GM12878 (cell line): Measurements from ENCODE around the gene PLXNA4. TPM values are rescaled to one million over a fixed set of nuclear protein-coding genes. Genes with fewer than 3 reads are reported as not detected.

ENCODE experiments used
- ATAC-seq: fragments of 200-7000 bp; cut with Tn5 transposase; 3 replicates; pipeline ENCODE4 v1.9.1; 2020; ENCODE audit warnings: mild to moderate bottlenecking, moderate library complexity
- BruUV-seq: library from RNA; stranded (reverse); fragments of 400-500 nt; replicated peaks from 2 replicates; lab custom pipeline; 2021; lab: Mats Ljungman, UMichigan
- CTCF ChIA-PET: fragments of 300-600 bp; sonication (Branson Sonifier 250); formaldehyde crosslinking; extraction: SDS; loops from one replicate; lab custom pipeline; 2021; ENCODE audit warnings: inconsistent platforms; lab: Yijun Ruan, JAX
- POLR2A ChIA-PET: fragments of 350-600 bp; formaldehyde crosslinking; extraction: SDS; loops from one replicate; lab custom pipeline; 2021; ENCODE audit warnings: inconsistent platforms; lab: Charles Lee
- RAD21 ChIA-PET: fragments of 300-600 bp; sonication (Branson Sonifier 250); formaldehyde crosslinking; loops from one replicate; lab custom pipeline; 2023; ENCODE audit warnings: antibody characterized with exemption; ENCODE audit not compliant: unreplicated experiment; lab: Charles Lee
- SMC1A ChIA-PET: fragments of 300-600 bp; sonication (Branson Sonifier 250); formaldehyde crosslinking; loops from one replicate; lab custom pipeline; 2023; ENCODE audit not compliant: unreplicated experiment, uncharacterized antibody; lab: Charles Lee
- DNase-seq: peaks from one replicate; pipeline ENCODE4 v3.0.0-alpha.2; 2011; ENCODE audit warnings: low read depth, low spot score
- FAIRE-seq: peaks from 3 replicates; lab custom pipeline; 2011; peaks lifted over from hg19 to GRCh38; lab: Jason Lieb, UNC
- H2AFZ ChIP-seq: 2 replicates; pipeline ENCODE4 v1.6.0; 2011; ENCODE audit warnings: low read depth, low read length, control low read depth; ENCODE audit not compliant: control insufficient read depth
- H3K27ac ChIP-seq: 2 replicates; pipeline ENCODE4 v1.5.1; 2011; ENCODE audit warnings: control low read depth; ENCODE audit not compliant: control insufficient read depth, insufficient read depth
- H3K27me3 ChIP-seq, 2 experiments: replicated peaks in 1 of 2; 2 replicates each; pipeline versions ENCODE4 v1.6.0 to v1.6.1; 2011; ENCODE audit warnings: low read length in 1 of 2; ENCODE audit not compliant: control insufficient read depth in 2 of 2, insufficient read depth in 2 of 2
- H3K36me3 ChIP-seq, 2 experiments: 2 replicates each; pipeline ENCODE4 v1.5.1; 2011; ENCODE audit warnings: low read length in 1 of 2; ENCODE audit not compliant: control insufficient read depth in 2 of 2, insufficient read depth in 2 of 2
- H3K4me1 ChIP-seq: 2 replicates; pipeline ENCODE4 v1.6.1; 2011; ENCODE audit warnings: mild to moderate bottlenecking, low read length, moderate library complexity, mixed read lengths; ENCODE audit not compliant: control insufficient read depth, insufficient read depth
- H3K4me2 ChIP-seq: 2 replicates; pipeline ENCODE4 v1.6.0; 2011; ENCODE audit warnings: control low read depth; ENCODE audit not compliant: control insufficient read depth, insufficient read depth
- H3K4me3 ChIP-seq: fragments of 200-600 bp; sonication (generic); 2 replicates; pipeline ENCODE4 v1.5.1; 2016
- H3K79me2 ChIP-seq: 2 replicates; pipeline ENCODE4 v1.6.0; 2011; ENCODE audit warnings: low read length; ENCODE audit not compliant: control insufficient read depth, insufficient read depth
- H3K9ac ChIP-seq: 2 replicates; pipeline ENCODE4 v1.8.0; 2011; ENCODE audit warnings: low read length, control low read depth, mixed read lengths; ENCODE audit not compliant: control insufficient read depth, insufficient read depth
- H3K9me3 ChIP-seq: replicated peaks from 3 replicates; pipeline ENCODE4 v1.5.1; 2011; ENCODE audit warnings: mild to moderate bottlenecking, low read length; ENCODE audit not compliant: control insufficient read depth, insufficient read depth
- H4K20me1 ChIP-seq: 2 replicates; pipeline ENCODE4 v1.6.0; 2011; ENCODE audit not compliant: control insufficient read depth, insufficient read depth
- BCLAF1 ChIP-seq: fragments of 450-650 bp; IDR thresholded peaks from 2 replicates; pipeline ENCODE4 v1.6.1; 2017; ENCODE audit warnings: antibody characterized with exemption, mild to moderate bottlenecking, moderate library complexity
- CBX5 ChIP-seq: sonication (generic); IDR thresholded peaks from 2 replicates; pipeline ENCODE4 v1.6.1; 2016; ENCODE audit warnings: low read depth, moderate library complexity, mild to moderate bottlenecking, inconsistent platforms
- MEF2B ChIP-seq: fragments of 450-650 bp; IDR thresholded peaks from 2 replicates; pipeline ENCODE4 v1.6.1; 2018; ENCODE audit warnings: mild to moderate bottlenecking, moderate library complexity; ENCODE audit not compliant: partially characterized antibody, poor library complexity, severe bottlenecking
- NFYB ChIP-seq: IDR thresholded peaks from 2 replicates; pipeline ENCODE4 v1.6.1; 2011; ENCODE audit warnings: low read depth, mild to moderate bottlenecking, low read length, improper control_type of control experiment, moderate library complexity; ENCODE audit not compliant: insufficient read depth
- PRDM15 ChIP-seq: fragments of 450-650 bp; formaldehyde crosslinking; IDR thresholded peaks from 2 replicates; pipeline ENCODE4 v1.4.0; 2020; ENCODE audit warnings: mild to moderate bottlenecking, moderate library complexity
- SKIL ChIP-seq: fragments of 450-650 bp; IDR thresholded peaks from 2 replicates; pipeline ENCODE4 v1.6.1; 2017; ENCODE audit warnings: mild to moderate bottlenecking, low read depth, inconsistent platforms; ENCODE audit not compliant: poor library complexity, severe bottlenecking
- TCF7 ChIP-seq: IDR thresholded peaks from 2 replicates; pipeline ENCODE4 v1.6.1; 2014; ENCODE audit warnings: antibody characterized with exemption, borderline replicate concordance
- WGBS: methylation state at CpG from one replicate; pipeline ENCODE4 v1.1.6; 2016; ENCODE audit warnings: low lambda C conversion rate; ENCODE audit not compliant: insufficient replicate concordance, insufficient coverage; ENCODE audit errors: missing lambda C conversion rate; 5-methylcytosine and 5-hydroxymethylcytosine counted together
- in situ Hi-C: fragments of 300-500 bp; cut with MboI; formaldehyde crosslinking; loops from 9 replicates; pipeline ENCODE4 v1.14.3; 2018; ENCODE audit warnings: mixed read lengths
- intact Hi-C: fragments of 100-400 bp; cut with micrococcal nuclease; formaldehyde crosslinking; loops from one replicate; pipeline ENCODE4 v1.14.2; 2022; ENCODE audit not compliant: unreplicated experiment
- polyA plus RNA-seq, 11 experiments: library from polyadenylated mRNA; depleted of rRNA in 4 of 11; unstranded in 6 of 11; stranded (reverse) in 5 of 11; fragments of >200 nt; fragmentation: Nextera tagmentation in 4 of 11; fragmentation: Illumina TruSeq in 1 of 11; extraction: Ambion mirVana in 4 of 11; extraction: Trizol in 1 of 11; gene quantifications; 1 replicate in 1 of 11; 2 replicates in 10 of 11; pipeline versions ENCODE4 v1.2.1 to v1.2.3, GENCODE V29; 2011 to 2016; ENCODE audit warnings: inconsistent platforms in 2 of 11, missing spikeins in 2 of 11, low read depth in 1 of 11
- total RNA-seq, 4 experiments: library from RNA; depleted of rRNA in 3 of 4; stranded (reverse); fragments of >200 nt in 3 of 4; fragmentation: Illumina TruSeq in 1 of 4; extraction: Trizol in 1 of 4; gene quantifications; 2 replicates each; pipeline versions ENCODE4 v1.2.1 to v1.2.3, GENCODE V29; 2013 to 2021
- TF ChIP-seq, protein P1 (sequence below): IDR thresholded peaks from 2 replicates; pipeline ENCODE4 v1.6.1; 2011; ENCODE audit warnings: low read depth, mild to moderate bottlenecking, low read length, moderate library complexity, borderline replicate concordance; ENCODE audit errors: extremely low read depth
- TF ChIP-seq, protein P2 (sequence below): IDR thresholded peaks from 2 replicates; pipeline ENCODE4 v1.6.1; 2012; ENCODE audit warnings: mild to moderate bottlenecking, low read depth, low read length

Gene PLXNA4
- total and polyA plus RNA-seq, 10 of the 15 experiments (the other 5 are each of a cell fraction or from before 2014, with no cell fraction given): 0.03 TPM; not detected in 9

GRCh38 chr7:132359743-132360142, 216.5 kb downstream of the PLXNA4 start:
- FAIRE-seq: no peak
- ChIA-PET RAD21 (no interaction called here), POLR2A (no interaction called here), CTCF (interaction anchor here (0.5 to 0.6 kb wide), 2 partner anchors 771 to 1734 kb away, joined by 3 read pairs; no protein-coding TSS in a partner anchor), SMC1A (no interaction called here)
- no peaks in the 10 kb centered on the region for H3K36me3 ChIP-seq
- intact Hi-C loops: no loop called here
- H3K27me3 ChIP-seq: 0 out of 4 replicates have a peak, but pooled peaks cover 0 to 1% of the 10 kb centered on the region in 2 experiments
- ATAC-seq: no peak
- no peak overlapping the region for H3K27ac ChIP-seq
- no peaks in the 10 kb centered on the region for H3K9me3 ChIP-seq
- no peaks in the 10 kb centered on the region for H4K20me1 ChIP-seq
- TF ChIP-seq MEF2B: no peak
- TF ChIP-seq CBX5: no peak
- no peak for TF ChIP-seq TCF7
- TF ChIP-seq, protein P1, sequence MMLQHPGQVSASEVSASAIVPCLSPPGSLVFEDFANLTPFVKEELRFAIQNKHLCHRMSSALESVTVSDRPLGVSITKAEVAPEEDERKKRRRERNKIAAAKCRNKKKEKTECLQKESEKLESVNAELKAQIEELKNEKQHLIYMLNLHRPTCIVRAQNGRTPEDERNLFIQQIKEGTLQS: no peak
- no peak for TF ChIP-seq NFYB
- no peak for TF ChIP-seq BCLAF1
- TF ChIP-seq, protein P2, sequence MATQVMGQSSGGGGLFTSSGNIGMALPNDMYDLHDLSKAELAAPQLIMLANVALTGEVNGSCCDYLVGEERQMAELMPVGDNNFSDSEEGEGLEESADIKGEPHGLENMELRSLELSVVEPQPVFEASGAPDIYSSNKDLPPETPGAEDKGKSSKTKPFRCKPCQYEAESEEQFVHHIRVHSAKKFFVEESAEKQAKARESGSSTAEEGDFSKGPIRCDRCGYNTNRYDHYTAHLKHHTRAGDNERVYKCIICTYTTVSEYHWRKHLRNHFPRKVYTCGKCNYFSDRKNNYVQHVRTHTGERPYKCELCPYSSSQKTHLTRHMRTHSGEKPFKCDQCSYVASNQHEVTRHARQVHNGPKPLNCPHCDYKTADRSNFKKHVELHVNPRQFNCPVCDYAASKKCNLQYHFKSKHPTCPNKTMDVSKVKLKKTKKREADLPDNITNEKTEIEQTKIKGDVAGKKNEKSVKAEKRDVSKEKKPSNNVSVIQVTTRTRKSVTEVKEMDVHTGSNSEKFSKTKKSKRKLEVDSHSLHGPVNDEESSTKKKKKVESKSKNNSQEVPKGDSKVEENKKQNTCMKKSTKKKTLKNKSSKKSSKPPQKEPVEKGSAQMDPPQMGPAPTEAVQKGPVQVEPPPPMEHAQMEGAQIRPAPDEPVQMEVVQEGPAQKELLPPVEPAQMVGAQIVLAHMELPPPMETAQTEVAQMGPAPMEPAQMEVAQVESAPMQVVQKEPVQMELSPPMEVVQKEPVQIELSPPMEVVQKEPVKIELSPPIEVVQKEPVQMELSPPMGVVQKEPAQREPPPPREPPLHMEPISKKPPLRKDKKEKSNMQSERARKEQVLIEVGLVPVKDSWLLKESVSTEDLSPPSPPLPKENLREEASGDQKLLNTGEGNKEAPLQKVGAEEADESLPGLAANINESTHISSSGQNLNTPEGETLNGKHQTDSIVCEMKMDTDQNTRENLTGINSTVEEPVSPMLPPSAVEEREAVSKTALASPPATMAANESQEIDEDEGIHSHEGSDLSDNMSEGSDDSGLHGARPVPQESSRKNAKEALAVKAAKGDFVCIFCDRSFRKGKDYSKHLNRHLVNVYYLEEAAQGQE: no peak
- no peak for TF ChIP-seq PRDM15
- TF ChIP-seq SKIL: no peak
- no peak overlapping the region for H3K9ac ChIP-seq
- in situ Hi-C loops: no loop called here
- H3K4me2 ChIP-seq: no peak overlapping the region
- no peaks in the 10 kb centered on the region for H3K79me2 ChIP-seq
- 41% methylated on average over 3 of the region's 3 CpGs for WGBS
- no peaks in the 10 kb centered on the region for H3K4me1 ChIP-seq
- H3K4me3 ChIP-seq: no peak overlapping the region
- no TSS peak for BruUV-seq
- no peak for DNase-seq
- H2AFZ ChIP-seq: no peak overlapping the region
